IPS-18c (cell line): ENCODE results near the gene CMTR1.

ENCODE experiments used
- H3K4me3 ChIP-seq: 2 replicates; pipeline ENCODE4 v1.7.0; 2013; ENCODE audit warnings: low read depth, mild to moderate bottlenecking, low read length, moderate library complexity; ENCODE audit not compliant: insufficient read depth
- H3K9me3 ChIP-seq: one replicate; pipeline ENCODE4 v1.6.1; 2013; ENCODE audit warnings: mild to moderate bottlenecking, low read length, moderate library complexity; ENCODE audit not compliant: control insufficient read depth, insufficient read depth

The CMTR1 gene

DNA sequence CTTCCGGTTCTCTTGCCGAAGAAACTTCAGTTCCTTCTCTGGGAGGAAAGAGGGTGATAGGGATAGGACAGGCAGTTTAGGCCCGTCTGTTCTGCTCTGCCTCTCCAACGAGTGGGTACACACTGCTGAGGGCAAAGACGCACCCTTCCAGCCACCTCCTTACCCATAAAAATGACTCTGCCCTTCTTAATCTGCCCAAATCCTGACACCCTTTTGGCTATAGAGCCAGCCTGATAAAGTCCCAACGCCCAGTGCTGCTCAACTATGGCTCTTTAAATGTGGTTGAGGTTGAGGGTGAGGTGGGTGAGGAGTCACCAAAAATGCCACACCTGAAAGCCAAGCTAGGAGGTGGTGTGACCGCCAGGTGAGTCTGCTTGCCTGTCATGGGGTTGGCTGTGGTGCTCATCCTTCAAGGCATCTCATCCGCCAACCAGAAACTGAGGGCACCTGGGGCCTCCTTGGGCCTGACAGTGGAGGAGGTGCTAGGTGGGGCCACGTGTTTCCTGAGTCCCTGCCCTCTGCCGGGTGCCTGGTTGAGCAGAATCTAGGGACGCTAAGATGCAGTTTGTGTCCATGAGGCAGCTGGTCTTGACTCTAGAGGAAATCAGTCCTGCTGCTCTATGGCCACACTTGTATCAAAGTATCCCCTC lies 50.4 kb downstream of the CMTR1 start:
- H3K4me3 ChIP-seq, result no peak overlapping the region
- no peaks in the 10 kb centered on the region for H3K9me3 ChIP-seq

DNA sequence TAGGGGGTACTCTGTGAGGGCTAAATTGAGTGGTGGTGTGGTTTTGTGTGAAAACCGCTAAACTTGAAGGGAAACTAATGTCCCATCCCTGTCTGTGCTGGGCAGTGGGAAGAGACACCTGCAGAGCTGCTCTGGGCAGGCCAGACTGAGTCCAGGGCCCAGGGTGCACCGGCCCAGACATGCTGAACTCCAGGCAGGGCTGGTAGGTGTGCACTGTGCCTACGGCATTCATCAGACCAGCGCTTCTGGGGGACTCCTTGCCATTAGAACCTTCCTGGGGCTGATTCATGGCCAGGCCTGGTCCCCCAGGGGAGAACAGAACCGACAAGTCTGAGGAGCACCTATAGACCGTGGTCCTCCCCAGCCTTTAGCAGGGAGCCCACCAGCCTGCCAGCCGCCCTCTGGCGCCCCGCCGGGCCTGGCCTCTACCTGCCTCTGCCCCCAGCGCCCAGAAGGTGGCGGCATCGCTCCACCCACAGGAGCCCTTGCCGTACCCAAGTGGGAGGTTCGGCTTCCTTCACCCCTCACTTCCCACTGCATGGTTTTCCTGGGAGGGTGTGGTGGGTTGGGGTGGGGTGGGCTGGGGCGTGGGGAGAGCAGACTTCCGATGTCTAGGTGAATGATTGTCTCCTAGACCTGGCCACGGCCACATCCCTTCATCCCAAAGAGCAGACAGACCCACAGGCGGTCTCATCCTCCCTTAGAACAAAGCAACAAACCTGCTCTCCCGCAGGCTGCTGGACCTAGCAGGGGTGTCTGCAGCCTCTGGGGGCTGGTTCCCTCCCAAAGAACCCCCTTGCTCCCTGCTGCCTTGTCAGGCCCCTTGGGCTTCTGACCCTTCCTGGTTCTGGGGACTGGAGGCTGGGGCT lies 51.1 kb downstream of the CMTR1 start:
- H3K9me3 ChIP-seq, result no peaks in the 10 kb centered on the region

DNA sequence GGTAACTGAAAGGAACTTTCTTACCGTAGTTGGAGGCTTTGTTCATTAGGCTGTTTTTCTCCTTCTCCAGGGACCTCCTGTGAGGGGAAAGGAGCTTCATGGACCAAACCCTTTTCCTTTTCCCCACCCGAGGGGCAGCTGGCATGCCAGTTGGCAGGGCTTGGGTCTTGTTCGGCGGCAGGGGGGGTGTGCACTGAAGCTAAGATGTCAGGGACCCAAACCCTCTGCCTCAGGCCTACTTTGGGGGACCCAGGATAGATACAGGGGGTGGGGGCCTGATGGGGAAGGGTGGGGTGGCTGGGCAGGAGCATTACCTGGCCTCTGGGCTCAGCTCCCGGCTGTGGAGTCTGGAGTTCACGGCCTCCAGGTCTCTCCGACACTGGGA lies 51.8 kb downstream of the CMTR1 start:
- H3K4me3 ChIP-seq, result no peak overlapping the region
- no peaks in the 10 kb centered on the region for H3K9me3 ChIP-seq

More for the DNA sequence above, 51.1 kb downstream of the CMTR1 start:
- no peak overlapping the region for H3K4me3 ChIP-seq

DNA sequence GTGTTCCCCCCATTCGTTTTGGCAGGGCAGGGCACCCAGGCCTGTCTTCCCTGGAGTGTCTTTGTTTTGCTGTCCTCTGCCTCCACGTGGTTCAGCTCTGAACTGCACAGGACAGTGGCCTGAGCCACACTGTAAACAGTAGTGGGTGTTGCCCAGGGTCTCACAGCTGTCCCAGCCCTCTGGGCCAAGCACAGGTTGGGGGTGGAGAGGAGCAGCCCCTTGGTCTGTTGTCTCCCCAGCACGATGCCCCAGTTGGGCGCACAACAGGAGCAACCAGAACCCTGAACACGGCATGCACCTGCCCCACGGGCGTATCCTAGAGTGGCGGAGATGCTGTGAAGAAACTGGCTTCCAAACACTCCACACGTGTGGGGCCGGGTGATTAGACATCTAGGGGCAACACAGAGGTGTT lies 52.3 kb downstream of the CMTR1 start:
- Histone ChIP-seq H3K4me3 (no peak overlapping the region), H3K9me3 (no peaks in the 10 kb centered on the region)

DNA sequence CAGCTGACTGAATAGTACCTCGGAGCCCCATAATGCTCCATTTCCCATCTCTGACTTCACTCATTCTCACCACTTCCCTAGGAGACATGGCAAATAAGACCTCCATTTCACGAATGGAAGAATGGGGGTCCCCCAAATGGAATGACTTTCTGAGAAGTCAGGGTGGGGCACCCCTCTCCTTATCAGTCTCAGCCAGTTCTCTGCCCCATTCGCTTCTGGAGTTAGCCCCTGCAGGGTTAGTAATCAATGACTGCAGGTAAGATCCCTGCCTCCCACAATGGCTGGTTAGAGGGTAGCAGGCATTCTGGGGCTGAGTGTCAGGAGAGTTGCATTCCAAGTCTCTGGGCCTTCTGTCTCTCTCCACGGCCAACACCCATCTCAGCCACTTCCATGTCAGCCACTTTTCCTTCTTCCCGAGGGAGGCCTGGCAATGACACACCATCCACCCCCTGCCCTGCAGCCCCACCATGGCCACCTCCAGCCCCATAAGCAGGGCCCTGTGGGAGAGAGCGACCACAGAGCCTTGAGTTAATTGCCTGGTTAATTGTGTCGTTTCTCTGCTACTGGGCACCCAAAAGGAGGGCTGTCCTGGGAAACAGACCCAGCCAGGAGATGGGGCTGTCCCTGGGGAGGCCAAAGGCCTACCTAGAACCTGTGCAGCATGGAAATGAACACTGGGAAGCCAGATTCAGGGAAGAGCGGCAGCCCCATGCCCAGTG lies 53.3 kb downstream of the CMTR1 start:
- Histone ChIP-seq H3K9me3 (no peaks in the 10 kb centered on the region), H3K4me3 (no peak overlapping the region)

DNA sequence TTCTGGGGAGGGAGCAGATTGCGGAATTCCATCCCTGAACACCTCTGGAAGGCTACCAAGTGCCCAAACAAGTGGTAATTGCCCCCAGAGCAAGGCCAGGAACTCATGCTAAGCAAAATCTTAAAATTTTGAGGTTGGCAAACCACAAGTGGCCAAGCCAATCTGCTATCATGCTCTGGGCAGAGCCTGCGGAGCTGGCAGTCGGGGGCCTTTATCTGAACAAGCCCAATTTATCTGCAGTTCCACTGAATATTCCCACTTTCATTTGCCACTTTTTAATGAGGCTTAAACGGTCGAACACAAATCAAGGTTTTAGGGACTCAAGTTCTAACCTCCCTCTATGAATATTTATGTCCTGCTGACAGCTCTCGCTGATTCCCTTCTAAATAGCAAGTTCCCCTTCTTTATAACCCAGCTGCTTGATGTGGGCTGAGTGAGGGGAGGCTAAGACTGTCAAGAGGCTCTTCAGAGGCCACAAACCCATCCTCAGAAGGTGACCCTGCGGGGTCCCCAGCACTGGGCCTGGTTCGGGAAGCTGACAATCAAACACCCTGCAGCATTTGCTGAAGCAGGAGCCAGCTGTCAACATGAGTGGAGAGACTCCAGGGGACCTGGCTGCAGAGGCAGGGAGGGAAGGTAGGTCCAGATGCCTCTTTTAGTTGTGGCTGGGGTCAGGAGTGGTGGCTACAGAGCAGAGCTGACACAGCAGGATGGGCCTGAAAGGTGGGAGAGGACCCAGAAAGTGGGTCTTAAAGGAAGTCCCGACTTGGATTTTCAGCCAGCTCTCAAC lies 54.8 kb downstream of the CMTR1 start:
- no peaks in the 10 kb centered on the region for H3K9me3 ChIP-seq

DNA sequence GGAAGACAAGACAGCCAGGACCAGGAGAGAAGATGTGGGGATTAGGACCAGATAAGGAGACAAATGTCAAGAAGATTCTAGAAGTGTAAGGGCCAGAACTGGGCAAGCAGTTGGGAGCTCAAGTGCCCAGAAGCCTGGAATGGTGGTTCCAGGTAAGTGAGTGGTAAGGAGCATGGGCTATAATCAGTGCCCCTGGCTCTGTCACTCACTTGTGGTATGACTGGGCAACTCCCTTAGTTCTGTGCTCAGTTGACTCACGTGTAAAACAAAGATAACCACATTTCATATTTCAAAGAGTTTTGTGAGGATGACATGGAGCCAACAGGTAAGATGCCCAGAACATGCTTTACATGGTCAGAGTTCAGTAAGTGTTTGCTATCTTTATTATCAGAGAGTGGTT lies 55.5 kb downstream of the CMTR1 start:
- Histone ChIP-seq H3K4me3 (no peak overlapping the region), H3K9me3 (no peaks in the 10 kb centered on the region)

More for the DNA sequence above, 54.8 kb downstream of the CMTR1 start:
- H3K4me3 ChIP-seq, result no peak overlapping the region

DNA sequence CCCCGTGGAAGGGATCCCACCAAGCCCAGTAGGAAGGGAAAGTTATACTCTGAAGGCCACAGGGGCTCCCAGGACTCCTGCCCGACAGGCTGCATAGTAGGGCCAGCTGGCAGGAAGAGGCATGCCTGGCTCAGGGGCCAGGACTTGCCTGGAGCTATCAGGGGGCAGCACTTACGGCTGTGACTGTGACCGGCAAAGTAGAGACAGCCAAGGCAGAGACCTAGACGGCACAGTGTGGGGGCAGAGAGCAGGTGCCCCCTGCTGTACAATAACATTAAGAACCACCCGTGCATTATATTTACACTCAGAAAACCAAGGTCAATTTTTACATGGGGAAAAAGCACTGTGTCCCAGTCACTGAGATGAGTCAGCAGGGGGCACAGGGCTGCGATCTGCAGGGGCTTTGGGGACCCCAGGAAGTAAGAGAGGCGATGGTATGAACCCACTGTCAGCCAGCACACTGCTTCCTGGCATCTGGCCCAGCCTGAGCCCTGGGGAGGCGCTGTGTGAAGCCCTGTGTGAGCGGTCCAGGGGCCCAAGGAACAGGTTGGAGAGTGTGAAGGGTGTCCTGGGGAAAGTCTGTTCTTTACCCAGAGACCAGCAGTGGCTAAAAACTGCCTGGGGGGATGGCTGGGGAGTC lies 56.8 kb downstream of the CMTR1 start:
- Histone ChIP-seq H3K9me3 (no peaks in the 10 kb centered on the region), H3K4me3 (no peak overlapping the region)

DNA sequence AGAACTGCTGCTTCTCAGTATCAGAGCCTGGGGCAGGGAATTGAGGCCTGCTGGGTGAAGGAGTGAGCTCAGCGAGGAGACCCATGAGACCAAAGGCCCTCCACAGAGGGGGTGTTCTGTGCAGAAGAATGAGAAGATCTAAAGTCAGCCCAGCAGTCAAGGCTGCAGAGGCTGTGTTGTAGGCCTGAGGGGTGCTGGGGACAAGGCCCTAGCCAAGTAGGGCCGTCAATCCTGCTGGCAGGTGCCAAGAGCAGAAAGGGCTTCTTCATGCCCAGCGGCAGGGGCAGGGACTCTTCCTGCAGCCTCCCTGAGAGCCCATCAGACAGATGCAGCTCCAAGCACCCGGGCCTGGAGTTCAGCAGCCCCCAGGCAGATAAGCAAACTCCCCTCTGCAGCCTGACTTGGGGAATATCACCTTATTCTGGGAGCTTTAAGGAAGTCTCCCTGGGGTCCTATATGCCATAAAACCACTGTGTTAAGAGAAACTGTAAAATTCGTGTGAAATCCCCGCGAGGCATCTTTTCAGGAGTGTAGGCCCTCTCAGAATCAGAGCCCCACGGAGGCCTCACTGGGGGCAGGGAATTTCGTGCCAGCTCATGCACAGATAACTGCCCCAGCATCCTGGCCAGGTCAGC lies 57.6 kb downstream of the CMTR1 start:
- no peak overlapping the region for H3K4me3 ChIP-seq
- no peaks in the 10 kb centered on the region for H3K9me3 ChIP-seq

DNA sequence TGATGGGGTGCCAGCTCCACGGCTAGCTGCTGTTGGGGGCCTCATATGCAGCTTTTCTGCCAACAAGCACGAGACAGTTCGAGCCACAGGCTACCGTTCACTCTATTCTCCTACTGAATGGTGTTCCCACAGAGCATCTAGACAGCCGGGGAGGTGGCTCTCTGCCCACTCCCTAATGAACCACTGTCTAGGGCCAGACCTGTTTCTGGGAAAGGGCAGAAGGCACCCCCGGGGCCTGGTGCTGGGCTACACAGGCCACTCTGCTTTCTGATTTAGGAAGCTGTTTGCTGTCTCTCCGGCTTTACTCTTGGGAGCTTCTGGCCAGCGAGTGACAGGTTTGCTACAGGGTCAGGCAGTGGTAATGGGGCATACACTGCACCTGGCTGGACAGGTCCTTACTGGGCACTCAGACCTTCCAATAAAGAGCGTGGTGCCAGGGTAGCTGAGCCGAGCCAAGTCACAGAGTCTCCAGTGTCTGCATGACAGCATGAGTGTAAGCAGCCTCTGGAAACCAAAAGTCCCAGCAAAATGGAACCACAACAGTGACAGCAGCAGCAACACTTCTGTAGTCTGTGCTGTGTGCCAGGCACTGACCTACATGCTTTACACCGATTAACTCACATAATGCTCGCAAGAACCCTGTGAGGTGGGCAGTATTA lies 58.3 kb downstream of the CMTR1 start:
- Histone ChIP-seq H3K4me3 (no peak overlapping the region), H3K9me3 (no peaks in the 10 kb centered on the region)

DNA sequence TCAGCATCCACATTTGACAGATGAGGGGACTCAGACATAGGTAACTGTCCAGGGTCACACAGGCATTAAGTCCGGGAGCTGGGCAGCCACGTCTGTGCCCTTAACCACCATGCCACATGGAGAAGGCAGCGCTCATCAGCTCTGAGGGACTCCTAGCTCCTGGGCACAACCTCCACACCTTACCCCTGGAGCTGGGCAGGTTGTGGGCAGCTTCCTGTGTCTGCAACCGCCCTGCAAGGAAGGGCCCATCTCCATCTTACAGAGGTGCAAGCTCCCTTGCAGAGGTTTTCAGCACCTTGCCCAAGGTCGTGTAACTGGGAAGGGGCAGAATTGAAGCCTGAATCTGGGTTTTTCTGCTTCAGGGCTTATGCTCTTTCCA lies 58.8 kb downstream of the CMTR1 start:
- no peak overlapping the region for H3K4me3 ChIP-seq

DNA sequence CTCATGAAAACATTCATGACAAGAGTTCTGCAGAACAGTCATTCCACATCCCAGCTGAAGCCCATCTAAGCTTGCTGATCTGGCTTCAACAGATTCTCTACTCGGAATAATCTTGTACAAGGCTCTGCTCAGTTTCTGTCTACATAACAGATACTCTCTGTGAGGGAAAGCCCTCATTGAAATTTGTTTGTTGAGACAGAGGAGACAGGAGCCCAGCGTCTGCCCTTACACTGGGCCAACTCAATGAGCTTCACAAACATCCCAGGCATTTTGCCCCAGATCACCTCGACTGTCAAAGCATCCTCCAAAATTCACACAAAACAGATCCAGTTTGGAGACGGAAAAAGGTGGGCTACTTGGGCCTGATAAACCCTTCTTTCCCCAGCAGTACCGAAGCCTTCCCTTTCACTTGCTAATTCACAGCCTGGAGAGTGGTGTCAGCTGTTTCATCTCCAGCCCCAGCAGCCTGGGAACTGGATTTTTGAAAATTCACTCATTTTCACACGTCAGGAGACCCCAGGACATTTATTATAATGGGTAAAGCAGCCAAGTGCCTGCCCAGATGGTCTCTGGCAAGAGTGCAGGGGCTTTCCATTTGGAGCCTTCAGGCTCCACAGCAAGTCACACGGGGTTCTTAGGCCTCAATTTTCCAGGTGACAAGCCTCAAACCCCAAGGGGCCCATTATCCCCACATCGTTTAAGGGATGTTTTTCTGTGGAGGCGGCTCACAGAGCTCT lies 59.4 kb downstream of the CMTR1 start:
- H3K9me3 ChIP-seq, result no peaks in the 10 kb centered on the region
- H3K4me3 ChIP-seq, result no peak overlapping the region

More for the DNA sequence above, 58.8 kb downstream of the CMTR1 start:
- H3K9me3 ChIP-seq, result no peaks in the 10 kb centered on the region

DNA sequence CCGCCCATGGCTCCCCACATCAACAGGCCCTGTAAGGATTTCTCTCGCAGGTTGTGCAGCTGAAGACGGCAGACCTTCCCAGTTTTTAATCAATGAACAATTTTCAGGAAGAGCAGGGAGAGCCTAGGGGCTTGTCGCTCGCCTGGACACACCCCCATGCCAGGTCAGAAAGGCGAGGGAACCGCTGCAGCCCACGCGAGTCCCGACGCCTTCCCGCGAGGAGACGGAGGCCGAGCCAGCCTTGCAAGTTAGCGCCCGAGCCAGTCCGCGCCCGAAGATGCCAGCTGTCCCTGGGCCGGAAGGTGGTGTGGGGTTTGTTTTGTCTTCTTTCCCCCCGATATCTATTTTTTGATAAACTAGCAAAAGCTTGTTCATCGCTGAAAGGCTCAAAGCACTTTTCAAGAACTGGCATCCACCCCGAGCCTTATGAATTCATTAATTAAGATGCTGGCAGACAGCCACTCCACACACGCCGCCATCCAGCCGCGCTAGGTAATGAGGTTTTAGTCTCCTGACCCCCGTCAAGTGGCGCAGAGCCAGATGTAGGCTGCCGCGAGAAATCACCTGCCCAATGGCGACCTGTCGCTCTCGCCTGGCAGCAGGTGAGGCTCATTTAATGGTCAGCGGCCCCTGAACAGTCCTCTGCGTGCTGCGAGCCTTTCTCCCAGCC lies 60.1 kb downstream of the CMTR1 start:
- Histone ChIP-seq H3K4me3 (no peak overlapping the region), H3K9me3 (no peaks in the 10 kb centered on the region)

DNA sequence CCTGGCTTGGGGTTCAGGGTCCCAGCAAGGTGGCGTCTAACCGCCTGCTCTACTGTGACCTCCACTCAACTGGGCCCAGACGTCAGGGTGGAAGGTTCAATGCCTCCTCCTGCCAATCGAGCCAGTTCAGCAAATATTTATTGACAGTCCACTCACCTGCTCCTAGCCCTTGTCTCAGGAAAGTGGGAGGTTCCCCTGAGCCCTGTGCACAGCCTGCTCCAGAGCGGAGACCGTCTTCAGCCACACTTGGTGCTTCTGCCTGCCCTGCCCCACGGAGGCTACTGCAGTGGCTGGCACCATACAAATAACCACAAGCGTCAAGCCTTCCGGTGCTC lies 60.6 kb downstream of the CMTR1 start:
- no peaks in the 10 kb centered on the region for H3K9me3 ChIP-seq
- H3K4me3 ChIP-seq, result no peak overlapping the region

DNA sequence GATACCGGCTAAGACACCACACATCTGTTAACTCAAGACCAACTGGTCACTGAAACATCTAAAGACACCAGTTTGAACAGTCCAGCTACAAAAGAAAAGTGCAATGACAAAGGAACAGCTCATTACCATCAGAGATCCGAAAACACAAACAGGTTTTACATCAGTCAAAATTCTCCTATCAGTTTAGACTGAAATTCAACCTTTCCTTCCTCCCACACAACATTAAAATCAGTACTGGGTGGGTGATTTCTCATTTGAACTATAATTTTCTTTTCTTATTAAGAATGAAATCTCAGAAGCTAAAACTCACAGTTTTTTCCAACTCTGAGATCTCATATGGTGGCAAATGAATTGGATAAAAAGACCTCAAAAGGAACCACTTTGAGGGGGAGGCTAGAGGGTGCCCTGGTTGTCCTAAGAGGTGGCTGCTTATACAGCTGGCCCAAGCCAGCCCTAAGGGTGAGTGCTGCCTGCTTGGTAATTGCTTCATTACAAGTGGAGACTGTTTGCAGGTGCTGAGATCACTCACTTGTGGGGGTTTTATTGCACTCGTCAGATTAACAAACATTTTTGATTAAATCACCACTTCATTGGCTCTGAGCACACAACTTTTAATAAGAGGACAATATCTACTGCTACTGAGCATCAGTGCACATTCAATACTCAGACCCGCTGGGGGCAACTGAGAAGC lies 62.4 kb downstream of the CMTR1 start:
- no peaks in the 10 kb centered on the region for H3K9me3 ChIP-seq

More for the DNA sequence above, 62.4 kb downstream of the CMTR1 start:
- H3K4me3 ChIP-seq, result no peak overlapping the region
